GM18507 (cell line): ENCODE data around the gene ACVR1B.
"Not testable (repeated sequence)": the region's sequence is repeated elsewhere in the genome, so short reads cannot be mapped to it uniquely, and the experiment has no call there.

Source experiments
- DNase-seq: peaks from one replicate; pipeline ENCODE4 v3.0.0; 2011; ENCODE audit warnings: low read depth; ENCODE audit not compliant: insufficient read length; ENCODE audit errors: extremely low spot score
- FAIRE-seq: peaks from 2 replicates; lab custom pipeline; 2011; peaks lifted over from hg19 to GRCh38; lab: Jason Lieb, UNC

The ACVR1B gene

DNA sequence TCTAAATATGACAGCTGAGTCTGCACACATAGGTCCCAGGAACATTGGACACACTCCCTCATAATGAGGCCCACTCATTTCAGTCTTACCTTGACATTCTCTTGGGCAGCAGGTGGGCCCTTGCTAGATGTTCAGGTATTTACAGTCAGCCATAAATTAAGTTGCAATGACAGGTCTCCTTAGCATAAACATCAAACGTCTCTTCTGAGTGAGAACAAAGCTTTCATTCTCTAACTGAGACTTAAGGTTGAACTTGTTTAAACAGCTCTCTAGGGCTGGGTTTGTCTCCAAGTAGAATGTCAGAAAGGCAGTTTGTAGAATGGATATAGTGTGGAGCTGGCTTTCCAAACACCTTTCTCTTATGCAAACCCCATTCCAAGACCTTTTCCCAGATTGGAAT is 10.3 kb downstream of the ACVR1B start:
- FAIRE-seq (no peak), DNase-seq (no peak)

DNA sequence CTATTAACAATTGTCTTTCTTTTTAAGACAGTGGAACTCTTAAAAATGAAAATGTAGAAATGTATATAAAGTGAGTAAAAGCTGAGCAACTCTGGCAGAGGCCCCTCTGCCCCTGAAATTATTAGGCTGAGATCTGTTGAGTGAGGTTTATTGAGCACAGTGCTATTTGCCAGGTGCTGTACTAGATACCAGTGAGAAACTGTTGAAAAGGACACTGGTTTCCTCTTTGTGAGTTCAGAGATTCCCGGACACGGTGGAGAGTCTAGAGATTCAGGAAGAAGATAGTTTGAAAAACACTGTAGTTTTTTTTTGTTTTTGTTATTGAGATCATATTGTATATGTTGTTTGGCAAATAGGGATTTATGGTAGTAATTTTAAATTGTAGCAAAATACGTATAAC is 11.2 kb downstream of the ACVR1B start:
- no peak for DNase-seq
- no peak for FAIRE-seq

DNA sequence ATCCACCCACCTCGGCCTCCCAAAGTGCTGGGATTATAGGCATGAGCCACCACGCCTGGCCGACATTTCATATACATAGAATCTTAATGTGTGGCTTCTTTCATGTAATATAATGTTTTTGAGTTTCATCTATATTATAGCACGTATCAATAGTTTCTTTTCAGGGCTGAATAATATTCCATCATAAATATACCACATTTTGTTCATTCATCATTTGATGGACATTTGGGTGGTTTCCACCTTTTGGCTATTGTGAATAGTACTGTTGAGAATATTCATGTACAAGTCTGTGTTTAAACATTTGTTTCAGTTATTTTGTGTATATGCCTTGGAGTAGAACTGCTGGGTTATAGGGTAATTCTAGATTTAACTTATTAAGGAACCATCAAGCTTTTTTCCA is 12.0 kb downstream of the ACVR1B start:
- FAIRE-seq (no peak), DNase-seq (no peak)

DNA sequence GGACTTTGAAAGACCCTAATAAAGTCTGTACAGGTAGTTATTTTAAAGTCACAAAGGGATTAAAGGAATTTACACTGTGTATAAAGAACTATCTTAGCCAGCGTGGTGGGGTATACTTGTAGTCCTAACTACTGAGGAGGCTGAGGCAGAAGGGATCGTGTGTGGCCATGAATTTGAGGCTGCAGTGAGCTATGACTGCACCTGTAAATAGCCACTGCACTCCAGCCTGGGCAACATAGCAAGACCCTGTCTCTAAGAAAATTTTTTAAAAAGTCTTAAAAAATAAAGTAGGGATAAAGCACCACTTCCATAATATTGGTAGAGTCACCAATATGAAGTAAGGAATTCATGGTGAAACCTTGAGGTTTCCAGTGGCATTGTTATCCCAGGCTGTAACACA is 18.1 kb downstream of the ACVR1B start:
- no peak for DNase-seq
- FAIRE-seq: no peak

DNA sequence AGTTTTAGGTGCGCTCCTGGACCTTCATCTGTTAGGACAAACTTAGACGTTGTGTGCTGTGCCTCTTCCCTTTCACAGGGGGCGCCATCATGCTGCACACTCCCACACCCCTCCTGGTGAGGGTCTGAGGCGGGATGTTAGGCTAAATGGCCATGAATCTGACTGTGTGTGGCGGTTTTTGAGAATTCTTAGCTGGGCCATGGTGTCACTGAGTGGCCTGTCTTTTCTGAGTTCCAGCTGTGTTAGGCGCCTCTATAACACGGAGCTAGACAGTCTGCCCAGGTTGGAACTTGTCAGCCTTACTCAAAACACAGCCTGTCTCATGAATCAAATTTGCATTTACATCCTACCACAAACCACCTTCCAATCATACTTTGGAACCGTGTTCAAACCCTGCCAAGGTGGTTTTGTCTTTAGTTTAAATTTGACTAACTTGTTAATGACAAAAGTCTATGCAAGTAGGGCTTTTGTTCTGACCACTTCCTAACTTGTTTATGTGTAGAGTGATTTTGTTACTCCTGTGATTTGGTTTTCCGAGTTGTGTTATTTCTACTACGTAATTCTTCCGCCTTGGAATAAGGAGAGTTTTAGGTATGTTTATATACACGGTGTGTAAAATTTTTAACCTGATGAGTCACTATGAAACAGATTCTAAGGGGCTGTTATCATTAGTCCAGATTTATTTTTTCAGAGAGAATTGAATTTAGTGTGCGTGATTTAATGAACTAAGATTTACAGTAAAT is 19.6 kb downstream of the ACVR1B start:
- DNase-seq: peak; percentile 56

DNA sequence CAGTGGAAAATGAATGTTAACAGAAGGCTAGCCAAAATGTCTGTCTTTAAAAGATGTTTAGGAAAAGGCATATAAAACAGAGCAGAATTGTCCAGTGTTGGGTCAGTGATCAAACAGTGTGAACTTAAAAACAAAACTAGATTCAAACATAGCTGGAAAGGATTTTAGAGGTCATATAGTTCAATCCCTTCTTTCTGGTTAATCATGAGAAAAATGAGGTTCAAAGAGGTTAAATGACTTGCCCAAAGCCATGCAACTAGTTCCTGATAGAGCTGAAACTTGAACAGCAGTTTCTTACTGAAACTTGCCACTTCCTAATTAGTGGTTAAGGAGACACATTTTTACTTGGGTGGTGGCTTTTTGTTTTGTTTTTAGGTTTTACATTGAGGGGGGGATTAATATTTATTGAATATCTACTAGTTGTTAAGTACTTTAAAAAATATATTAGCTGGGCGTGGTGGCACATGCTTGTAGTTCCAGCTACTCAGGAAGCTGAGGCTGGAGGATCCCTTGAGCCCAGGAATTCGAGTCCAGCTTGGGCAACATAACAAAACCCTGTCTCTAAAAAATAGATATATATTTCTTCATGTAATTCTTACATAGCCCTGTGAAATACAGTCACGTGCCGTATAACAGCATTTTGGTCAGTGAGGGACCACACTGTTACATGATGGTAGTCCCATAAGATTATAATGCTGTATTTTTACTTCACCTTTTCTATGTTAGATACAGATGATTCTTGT is 20.4 kb downstream of the ACVR1B start:
- peak; percentile 82 for FAIRE-seq
- no peak for DNase-seq

More for the DNA sequence above, 19.6 kb downstream of the ACVR1B start:
- FAIRE-seq: peak; percentile 91

DNA sequence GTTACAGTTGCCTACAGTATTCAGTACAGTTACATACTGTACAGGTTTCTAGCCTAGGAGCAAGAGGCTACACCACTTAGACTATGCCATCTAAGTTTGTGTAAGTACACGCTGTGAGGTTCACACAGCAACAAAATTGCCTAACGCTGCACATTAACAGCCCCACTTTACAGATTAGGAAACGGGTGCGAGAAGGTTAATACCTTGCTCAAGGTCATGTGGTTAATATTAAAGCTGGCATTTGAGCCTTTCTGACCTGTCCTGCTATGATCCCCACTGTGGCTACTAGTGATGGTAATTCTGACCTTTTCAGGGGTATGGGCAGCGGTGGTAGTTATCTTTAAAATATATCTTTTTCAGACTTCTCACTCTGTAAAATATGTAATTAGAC is 20.9 kb downstream of the ACVR1B start:
- FAIRE-seq: no peak
- no peak for DNase-seq

DNA sequence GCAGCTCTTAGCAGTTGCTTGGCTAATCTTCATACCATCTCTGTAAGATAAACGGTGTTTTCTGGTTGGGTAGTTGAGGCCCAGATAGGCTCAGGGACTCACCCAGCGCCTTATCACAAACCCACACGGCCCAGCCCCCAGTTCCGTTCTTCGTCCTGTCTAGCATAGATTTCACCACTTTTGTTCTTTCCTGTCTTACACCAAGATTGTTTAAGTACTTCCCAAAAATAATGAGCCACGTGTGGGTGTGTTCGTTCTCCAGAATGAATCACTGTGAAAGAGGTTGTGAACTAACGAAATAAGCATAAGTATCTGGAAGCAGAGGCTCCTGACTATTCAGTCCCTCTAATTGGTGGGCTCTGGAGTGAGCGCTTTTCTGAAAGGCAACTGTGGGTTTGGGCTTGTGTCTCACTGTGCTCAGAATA is 21.4 kb downstream of the ACVR1B start:
- no peak for FAIRE-seq
- no peak for DNase-seq

DNA sequence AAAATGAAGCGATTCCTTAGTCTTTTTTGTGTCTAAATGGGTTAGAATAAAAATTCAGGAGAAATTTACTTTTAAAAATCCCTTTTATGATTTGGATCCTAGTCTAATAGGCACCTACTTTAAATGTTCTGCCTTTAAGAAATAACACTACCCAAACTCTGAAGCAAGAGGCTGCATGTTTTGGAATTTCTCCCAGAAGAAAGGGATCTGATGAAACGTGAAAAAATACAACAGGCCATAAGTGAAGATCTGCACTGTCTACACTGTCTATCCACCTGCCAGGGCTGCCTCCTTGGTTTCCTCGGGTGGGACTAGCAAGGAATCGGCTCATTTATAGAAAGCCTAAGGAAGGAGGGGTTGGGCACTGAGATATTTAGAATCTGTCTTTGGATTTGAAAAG is 22.1 kb downstream of the ACVR1B start:
- no peak for DNase-seq
- FAIRE-seq: no peak

DNA sequence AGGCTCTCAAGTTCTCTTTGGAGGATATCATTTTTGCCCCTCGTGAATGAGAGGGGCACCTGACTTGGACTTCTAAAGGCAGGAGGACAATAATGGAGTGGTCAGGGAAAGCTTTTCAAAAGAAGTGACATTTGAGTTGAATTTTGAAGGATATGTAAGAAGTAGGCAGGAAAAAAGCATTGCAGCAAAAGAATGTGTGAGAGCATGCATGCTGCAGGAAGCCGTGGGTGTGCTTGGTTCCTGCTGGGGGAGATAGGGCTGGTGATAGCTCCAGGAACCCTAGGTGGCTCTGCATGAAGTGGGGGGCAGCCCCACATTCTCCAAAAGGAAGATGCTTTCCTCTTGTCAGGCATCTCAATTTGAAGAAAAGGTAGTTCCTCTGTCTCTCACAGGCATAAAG is 23.1 kb downstream of the ACVR1B start:
- DNase-seq (no peak), FAIRE-seq (no peak)

DNA sequence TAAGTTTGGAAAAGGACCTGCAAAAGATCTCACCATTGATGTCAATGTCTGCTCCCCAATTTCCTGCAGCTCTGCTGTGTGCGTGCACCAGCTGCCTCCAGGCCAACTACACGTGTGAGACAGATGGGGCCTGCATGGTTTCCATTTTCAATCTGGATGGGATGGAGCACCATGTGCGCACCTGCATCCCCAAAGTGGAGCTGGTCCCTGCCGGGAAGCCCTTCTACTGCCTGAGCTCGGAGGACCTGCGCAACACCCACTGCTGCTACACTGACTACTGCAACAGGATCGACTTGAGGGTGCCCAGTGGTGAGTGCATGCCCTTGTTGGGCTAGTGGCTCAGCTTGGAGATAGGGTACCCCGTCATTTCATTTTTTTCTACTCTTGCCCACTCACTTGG is 23.7 kb downstream of the ACVR1B start:
- FAIRE-seq (no peak), DNase-seq (no peak)

DNA sequence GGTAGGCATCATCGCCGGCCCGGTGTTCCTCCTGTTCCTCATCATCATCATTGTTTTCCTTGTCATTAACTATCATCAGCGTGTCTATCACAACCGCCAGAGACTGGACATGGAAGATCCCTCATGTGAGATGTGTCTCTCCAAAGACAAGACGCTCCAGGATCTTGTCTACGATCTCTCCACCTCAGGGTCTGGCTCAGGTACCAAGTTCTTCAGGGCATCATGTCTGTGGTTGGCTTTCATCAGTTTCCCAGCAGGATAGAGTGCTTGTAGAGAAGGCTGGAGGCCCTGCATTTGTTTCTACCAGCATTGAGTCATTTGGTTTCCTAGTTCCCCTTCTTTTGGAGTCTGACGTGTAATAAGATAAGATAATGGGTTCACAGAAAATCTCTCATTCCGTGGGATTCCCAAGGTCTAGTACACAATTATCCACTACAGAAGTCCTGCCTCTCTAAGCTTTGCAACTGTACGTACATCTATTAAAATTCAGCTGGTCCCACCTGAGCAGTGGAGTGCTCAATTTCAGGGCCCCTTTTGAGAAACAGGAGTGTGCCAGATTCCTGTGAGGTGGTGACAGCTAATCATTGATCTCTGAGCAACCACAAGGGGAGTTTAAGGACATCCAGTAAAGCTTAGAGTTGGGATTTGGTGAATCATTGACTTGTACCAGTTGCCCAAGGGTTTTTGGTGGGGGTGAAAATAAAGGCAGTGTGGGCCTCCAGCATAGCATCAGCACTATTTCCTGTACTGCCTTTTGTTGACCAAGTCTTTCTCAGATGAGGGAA is 25.1 kb downstream of the ACVR1B start:
- DNase-seq (no peak), FAIRE-seq (no peak)

DNA sequence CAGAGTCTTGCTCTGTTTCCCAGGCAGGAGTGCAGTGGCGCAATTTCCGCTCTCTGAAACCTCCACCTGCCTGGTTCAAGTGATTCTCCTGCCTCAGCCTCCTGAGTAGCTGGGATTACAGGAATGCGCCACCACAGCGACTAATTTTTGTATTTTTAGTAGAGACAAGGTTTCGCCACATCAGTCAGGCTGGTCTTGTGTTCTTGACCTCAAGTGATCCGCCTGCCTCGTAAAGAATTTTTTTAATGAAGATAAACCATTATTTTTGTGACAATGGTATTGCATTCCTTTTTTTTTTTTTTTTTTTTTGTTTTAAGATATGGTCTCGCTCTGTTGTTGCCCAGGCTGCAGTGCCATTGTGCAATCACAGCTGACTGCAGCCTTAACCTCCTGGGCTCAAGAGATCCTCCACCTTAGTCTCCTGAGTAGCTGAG is 25.8 kb downstream of the ACVR1B start:
- DNase-seq (no peak), FAIRE-seq (no peak)

DNA sequence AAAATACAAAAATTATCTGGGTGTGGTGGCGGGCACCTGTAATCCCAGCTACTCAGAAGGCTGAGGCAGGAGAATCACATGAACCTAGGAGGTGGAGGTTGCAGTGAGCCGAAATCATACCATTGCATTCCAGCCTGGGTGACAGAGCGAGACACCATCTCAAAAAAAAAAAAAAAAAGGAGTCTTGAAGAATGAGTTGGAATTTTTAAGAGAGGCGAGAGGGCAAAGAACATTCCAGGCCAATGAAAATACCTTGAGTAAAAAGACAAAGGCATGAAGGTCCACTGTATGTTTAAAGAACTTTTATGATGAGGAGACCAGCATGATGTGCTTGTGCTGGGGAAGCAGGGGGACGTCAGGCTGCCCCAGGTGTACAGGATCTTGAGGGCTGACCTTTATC is 27.8 kb downstream of the ACVR1B start:
- FAIRE-seq, DNase-seq: not testable (repeated sequence)

DNA sequence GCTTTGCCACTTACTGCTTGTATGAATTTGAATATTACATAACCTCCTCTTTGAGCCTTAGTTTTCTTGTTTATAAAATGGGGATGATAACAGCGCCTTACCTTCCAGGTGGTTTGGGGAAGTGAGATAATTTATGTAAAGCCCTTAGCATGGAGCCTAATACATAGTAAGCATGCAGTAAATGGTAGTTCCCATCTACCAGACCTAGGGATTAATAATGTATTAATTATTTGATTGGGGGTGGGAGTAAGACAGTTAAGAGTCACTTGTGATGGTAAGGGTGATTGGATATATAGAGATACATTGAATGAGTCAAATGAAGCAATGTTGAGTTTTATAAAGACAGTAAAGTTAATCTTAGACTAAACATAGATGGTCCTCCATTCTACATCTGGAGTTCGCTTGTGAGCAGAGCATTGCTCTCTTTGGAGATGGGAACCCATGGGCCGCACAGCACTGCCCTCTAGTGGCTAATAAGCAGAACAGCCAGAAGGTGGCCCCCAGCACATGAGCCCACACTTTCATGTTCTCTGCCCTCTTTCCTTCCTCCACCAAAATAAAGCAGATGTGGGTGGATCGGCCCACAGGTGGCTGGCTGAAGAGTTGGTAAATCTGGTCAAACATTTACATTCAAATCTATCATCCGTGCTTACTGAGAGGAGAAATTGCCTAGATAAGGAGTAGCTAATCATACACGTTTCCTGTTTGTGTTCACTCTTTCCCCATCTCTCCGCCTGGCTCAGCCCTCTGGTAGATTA is 28.7 kb downstream of the ACVR1B start:
- FAIRE-seq (peak; percentile 92), DNase-seq (peak; percentile 68)

DNA sequence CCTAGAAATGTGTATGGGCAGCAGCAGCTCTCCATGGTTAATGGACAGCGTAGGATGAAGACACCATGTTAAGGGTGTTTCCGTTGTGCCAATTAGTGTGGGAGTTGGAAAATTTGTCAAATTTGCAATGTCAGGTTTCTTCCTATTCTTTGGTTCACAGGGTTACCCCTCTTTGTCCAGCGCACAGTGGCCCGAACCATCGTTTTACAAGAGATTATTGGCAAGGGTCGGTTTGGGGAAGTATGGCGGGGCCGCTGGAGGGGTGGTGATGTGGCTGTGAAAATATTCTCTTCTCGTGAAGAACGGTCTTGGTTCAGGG is 29.3 kb downstream of the ACVR1B start:
- DNase-seq (no peak), FAIRE-seq (no peak)

DNA sequence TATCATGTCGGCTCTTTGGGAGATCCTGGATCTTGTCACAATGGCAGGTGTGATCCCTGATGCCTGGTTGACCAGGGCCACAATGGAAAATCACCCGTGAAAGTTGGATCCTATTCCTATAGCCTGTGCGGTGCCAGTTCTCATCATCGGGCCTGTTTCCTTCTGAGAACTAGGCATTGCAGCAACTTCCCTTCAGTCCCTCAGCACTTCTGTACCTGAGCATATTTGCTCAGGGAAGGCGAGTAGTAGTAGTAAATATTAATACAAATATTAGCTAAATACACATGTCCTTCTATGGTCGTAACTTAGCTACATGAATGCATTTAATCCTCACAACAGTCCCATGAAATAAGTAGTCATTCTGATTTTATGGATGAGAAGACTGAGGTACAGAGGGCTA is 33.2 kb downstream of the ACVR1B start:
- no peak for DNase-seq
- no peak for FAIRE-seq

DNA sequence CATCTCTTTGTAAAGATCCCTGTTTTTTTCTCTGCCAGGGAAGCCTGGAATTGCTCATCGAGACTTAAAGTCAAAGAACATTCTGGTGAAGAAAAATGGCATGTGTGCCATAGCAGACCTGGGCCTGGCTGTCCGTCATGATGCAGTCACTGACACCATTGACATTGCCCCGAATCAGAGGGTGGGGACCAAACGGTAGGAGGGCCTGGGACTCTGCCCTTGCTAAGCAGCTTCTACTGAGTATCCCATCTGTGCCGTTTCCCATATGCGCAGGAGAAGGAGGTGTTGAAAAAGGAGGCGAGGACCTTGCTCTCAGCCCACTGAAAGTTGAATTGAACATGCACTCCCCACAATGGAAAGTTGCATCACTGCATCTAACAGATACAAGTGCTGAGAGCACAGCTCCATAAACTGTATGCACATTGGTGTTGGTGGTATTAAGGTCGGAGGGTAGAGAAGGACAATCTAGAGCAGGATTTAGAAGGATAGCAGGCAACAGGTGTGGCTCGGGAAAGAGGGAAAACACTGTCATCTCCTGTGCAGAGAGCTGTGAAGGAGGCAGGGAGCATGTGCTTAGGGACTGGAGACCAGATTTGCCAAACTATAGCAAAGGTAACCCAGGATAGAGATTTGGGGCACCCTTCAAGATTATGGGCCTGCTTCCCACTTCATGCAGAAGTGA is 33.8 kb downstream of the ACVR1B start:
- no peak for FAIRE-seq
- DNase-seq: no peak

DNA sequence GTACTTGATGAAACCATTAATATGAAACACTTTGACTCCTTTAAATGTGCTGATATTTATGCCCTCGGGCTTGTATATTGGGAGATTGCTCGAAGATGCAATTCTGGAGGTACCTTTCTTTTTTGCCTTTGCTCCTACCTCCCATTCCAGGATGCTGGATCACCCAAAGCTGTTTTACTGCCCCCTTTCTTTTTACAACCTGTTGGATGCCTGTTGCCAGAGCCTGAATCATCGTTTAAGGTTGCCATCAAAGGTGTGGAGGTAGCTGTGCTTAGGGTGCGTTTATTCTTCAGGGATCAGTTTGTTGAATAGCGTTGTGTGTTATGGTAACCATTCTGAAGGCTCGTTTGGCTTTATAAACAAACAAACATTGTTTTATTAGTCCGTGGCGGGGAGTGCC is 35.3 kb downstream of the ACVR1B start:
- FAIRE-seq (no peak), DNase-seq (no peak)
